Measurements from ENCODE around the gene FAM89A.

DNA sequence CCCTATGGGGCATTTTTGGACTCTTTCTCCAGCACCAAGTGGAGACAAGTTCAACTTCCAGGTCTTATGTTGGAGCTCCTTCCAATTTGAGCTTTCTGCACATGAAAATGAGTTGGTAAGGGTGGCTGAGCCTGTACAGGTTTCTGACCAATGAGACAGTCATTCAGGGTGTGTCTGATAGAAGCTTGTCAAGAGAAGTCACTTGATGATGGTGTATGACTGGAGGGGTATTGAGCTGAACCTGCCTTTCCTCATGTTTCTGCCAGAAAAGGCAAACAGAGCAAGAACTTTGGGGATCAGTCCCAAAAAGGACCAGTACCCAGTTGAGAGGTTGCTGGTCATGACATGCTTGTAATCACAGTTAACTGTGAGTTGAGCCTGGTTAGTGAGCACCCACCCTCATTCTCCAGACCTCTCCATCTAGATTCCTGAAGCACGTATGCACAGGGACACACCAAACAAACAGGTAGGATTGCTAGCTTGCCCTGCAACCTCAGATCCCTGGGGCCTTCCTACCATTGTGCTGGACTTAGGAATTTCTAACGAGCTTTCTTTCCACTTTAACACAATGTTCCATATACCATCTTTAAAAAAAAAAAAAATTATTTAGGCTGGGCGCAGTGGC is 26.6 kb downstream of the FAM89A start:
- no peak for TF ChIP-seq POLR2A (IDR thresholded peaks at IDR 0.05)
- TF ChIP-seq, protein P1, sequence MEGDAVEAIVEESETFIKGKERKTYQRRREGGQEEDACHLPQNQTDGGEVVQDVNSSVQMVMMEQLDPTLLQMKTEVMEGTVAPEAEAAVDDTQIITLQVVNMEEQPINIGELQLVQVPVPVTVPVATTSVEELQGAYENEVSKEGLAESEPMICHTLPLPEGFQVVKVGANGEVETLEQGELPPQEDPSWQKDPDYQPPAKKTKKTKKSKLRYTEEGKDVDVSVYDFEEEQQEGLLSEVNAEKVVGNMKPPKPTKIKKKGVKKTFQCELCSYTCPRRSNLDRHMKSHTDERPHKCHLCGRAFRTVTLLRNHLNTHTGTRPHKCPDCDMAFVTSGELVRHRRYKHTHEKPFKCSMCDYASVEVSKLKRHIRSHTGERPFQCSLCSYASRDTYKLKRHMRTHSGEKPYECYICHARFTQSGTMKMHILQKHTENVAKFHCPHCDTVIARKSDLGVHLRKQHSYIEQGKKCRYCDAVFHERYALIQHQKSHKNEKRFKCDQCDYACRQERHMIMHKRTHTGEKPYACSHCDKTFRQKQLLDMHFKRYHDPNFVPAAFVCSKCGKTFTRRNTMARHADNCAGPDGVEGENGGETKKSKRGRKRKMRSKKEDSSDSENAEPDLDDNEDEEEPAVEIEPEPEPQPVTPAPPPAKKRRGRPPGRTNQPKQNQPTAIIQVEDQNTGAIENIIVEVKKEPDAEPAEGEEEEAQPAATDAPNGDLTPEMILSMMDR (IDR thresholded peaks at IDR 0.05) = no peak
- no peak for TF ChIP-seq EP300 (IDR thresholded peaks at IDR 0.05)

Data from tibial nerve (tissue), 4 donors.